Left renal cortex interstitium (tissue), 4 donors: ENCODE results near the gene UGT1A9. TPM values are rescaled to one million over a fixed set of nuclear protein-coding genes. Genes with fewer than 3 reads are reported as not detected.
"Not testable (repeated sequence)": the region's sequence is repeated elsewhere in the genome, so short reads cannot be mapped to it uniquely, and the experiment has no call there.

Experiments used
- DNase-seq, 4 donors: peaks; one replicate each; pipeline ENCODE4 v3.0.0-alpha.2; 2013; ENCODE audit warnings: low read depth in 4 of 4, low spot score in 2 of 4, missing footprints in 1 of 4
- polyA plus RNA-seq, 4 donors: library from polyadenylated mRNA; unstranded; fragments of 120-200 nt; gene quantifications; one replicate each; pipeline ENCODE4 v1.2.1, GENCODE V29; 2013; ENCODE audit not compliant: insufficient read length in 4 of 4

The UGT1A9 gene
- polyA plus RNA-seq, 4 donors: 4.2 to 7.3 (median 5.5) TPM

DNA sequence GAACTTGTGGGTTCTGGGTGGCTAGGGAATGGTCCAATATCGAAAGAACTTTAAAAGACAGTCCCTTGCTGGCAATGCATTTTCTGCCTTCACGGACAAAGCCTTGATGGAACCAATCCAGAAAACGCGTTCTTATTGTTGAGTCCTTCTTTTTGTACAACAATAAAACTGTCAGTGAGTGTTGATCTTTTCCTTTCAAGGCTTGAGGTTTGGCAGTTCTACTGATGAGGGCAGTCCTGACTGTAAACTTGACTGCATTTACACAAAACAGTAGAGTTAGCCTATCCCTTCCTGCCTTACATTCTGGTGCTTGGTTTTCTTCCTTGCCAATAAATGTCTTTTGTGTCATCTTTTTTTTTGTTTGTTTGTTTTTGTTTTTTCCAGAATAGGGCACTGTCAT is 7.5 kb downstream of the UGT1A9 start:
- no peak for DNase-seq

- no peak for DNase-seq
Measured at GRCh38 chr2:233680361-233681045, 8.8 kb downstream of the UGT1A9 start.

GRCh38 chr2:233681521-233682099 is 9.9 kb downstream of the UGT1A9 start, which contains the start of gene UGT1A7:
UGT1A7 (plus strand) TSS chr2:233681901; CDS start chr2:233681938, 37 bp downstream.
- DNase-seq: no peak

GRCh38 chr2:233684640-233685039 is 12.9 kb downstream of the UGT1A9 start:
- no peak for DNase-seq

DNA sequence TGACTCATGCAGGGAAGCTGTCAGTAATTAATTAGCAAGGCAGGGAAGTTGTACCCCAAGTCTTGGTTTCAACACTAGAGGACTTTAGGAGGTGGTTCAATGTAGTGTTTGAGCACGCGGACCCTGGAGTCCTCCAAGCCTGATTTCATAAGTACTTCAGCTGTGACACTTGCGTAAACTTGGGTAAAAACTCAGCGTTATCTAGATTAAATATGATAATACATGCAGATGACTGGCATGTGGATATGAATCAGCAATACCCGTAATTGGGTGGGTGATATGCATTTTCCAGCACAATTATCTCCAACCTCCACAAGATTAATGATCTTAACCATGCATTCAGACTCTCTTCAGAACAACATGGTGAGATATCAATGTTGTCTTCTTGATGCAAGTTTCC is 15.2 kb downstream of the UGT1A9 start:
- no peak for DNase-seq

DNA sequence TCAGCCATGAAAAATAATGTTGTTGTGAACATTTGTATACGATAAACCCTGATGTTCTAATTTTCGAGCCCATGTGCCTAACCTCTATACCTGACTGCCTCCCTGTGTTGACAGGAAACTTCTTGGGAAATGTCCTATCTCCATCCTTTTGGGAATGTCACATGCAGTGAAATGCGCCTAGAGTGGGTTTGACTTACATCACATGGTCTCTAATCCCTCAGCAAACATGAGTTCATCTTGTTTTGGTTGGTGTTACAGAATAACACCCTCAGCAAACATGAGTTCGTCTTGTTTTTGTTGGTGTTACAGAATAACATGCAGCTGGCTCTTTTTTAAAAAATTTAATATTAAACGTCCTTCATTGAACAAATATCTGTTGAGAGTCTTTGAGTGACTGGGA is 16.6 kb downstream of the UGT1A9 start:
- DNase-seq: no peak

- DNase-seq: no peak
Measured at GRCh38 chr2:233689031-233689430, 17.3 kb downstream of the UGT1A9 start.

GRCh38 chr2:233689501-233689900 is 17.8 kb downstream of the UGT1A9 start:
- DNase-seq: no peak

DNA sequence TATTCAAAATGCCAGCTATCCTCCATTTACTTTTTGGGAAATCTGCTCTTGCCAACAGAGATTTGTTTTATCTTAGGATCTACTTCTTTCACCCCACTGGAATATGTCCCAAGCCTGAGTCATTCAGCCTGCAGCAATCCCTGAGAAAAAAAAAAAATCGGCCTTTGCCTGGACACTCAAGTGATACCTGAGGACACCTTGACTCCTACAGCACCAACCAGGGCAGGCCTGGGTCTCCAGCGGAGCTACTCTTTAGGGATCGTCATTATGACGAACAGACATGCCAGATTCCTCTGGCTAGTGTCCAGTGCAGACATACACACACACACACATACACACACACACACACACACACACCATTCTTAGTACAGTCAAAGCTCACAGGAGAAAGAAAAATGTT is 18.7 kb downstream of the UGT1A9 start:
- DNase-seq: no peak

- DNase-seq: no peak
Measured at GRCh38 chr2:233691443-233692433, 20.0 kb downstream of the UGT1A9 start.

- no peak for DNase-seq
Measured at GRCh38 chr2:233692648-233693047, 20.9 kb downstream of the UGT1A9 start, which contains the start of gene UGT1A6. UGT1A6 (plus strand) TSS chr2:233692890; CDS start chr2:233693005, 115 bp downstream.

- DNase-seq: no peak
Measured at GRCh38 chr2:233693963-233694362, 22.3 kb downstream of the UGT1A9 start.

DNA sequence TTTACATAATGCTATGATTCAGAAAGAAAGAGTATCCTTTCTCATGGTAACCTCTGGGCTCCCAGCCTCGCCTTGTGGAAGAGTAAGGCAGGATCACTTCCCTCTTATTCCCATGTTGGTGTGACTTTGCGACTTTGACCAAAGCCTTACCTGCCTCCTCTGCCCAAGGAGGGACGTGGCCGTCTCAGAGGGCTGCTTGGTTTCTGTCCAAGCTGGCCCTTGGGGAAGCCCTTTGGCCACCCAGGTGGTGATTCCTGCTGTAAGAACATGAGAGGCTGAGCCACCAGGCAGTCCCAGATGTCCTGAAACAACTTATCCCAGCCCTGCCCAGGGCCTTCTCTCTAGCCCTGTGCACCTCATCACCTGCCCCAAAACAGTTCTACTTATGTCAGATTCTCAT is 27.0 kb downstream of the UGT1A9 start:
- no peak for DNase-seq

GRCh38 chr2:233699424-233700027 is 27.8 kb downstream of the UGT1A9 start:
- DNase-seq: no peak

GRCh38 chr2:233700028-233700635 is 28.4 kb downstream of the UGT1A9 start:
- peak in 2 of 4 donors; percentile 10 to 21 for DNase-seq

DNA sequence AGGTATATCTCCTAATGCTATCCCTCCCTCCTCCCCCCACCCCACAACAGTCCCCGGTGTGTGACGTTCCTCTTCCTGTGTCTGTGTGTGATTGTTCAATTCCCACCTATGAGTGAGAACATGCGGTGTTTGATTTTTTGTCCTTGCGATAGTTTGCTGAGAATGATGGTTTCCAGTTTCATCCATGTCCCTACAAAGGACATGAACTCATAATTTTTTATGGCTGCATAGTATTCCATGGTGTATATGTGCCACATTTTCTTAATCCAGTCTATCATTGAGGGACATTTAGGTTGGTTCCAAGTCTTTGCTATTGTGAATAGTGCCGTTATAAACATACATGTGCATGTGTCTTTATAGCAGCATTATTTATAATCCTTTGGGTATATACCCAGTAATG is 29.1 kb downstream of the UGT1A9 start:
- DNase-seq: not testable (repeated sequence)

GRCh38 chr2:233702238-233702637 is 30.5 kb downstream of the UGT1A9 start:
- no peak for DNase-seq

GRCh38 chr2:233705911-233706506 is 34.3 kb downstream of the UGT1A9 start:
- no peak for DNase-seq

DNA sequence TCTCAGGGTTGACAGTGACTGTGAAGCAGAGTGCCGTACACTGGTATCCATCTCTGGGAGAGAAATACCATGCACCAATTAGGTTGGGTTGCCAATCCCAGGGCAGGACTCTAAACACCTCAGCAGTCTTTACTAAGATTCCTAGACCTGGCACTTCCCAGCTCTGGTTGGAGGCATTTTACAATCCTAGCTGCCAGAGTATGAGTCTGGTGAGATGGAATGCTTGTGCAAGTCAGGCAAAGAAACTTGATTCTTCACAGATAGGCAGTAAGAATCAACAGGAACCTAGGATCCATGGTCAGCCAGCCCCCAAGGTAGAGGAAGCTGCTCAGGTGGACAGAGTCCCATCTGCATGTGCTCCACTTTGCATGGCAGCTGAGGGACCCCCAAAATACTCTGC is 35.0 kb downstream of the UGT1A9 start:
- no peak for DNase-seq
